SK-N-SH treated with all-trans-retinoic acid at 6 μM for 48 hours (cell line): Measurements from ENCODE around the gene DNAJC27.
"Not testable (repeated sequence)": the region's sequence is repeated elsewhere in the genome, so short reads cannot be mapped to it uniquely, and the experiment has no call there.

Source experiments
- ATAC-seq: fragments of 200-7000 bp; cut with Tn5 transposase; 3 replicates; pipeline ENCODE4 v1.9.1; 2020; ENCODE audit warnings: mild to moderate bottlenecking, moderate library complexity
- ARNTL ChIP-seq: fragments of 450-650 bp; formaldehyde crosslinking; IDR thresholded peaks from 2 replicates; pipeline ENCODE4 v1.5.0; 2020; ENCODE audit warnings: low read depth, mild to moderate bottlenecking, moderate library complexity, borderline replicate concordance
- BACH2 ChIP-seq: fragments of 250-450 bp; sonication (Bioruptor Pico); IDR thresholded peaks from 2 replicates; pipeline ENCODE4 v1.9.0; 2021; ENCODE audit warnings: mild to moderate bottlenecking, borderline replicate concordance
- CREB5 ChIP-seq: fragments of 250-450 bp; sonication (Bioruptor Pico); IDR thresholded peaks from 2 replicates; pipeline ENCODE4 v1.5.1; 2020; ENCODE audit warnings: low read depth, mild to moderate bottlenecking, moderate library complexity
- CSDC2 ChIP-seq: fragments of 250-450 bp; sonication (Bioruptor Pico); IDR thresholded peaks from 2 replicates; pipeline ENCODE4 v1.5.0; 2020; ENCODE audit warnings: mild to moderate bottlenecking, moderate library complexity
- CSRNP3 ChIP-seq: fragments of 250-450 bp; sonication (Bioruptor Pico); IDR thresholded peaks from 2 replicates; pipeline ENCODE4 v1.5.1; 2021; ENCODE audit warnings: mild to moderate bottlenecking, moderate library complexity
- PATZ1 ChIP-seq: fragments of 250-450 bp; sonication (Bioruptor Pico); IDR thresholded peaks from 2 replicates; pipeline ENCODE4 v1.8.0; 2020; ENCODE audit warnings: mild to moderate bottlenecking, moderate library complexity, borderline replicate concordance
- PPARA ChIP-seq: fragments of 250-450 bp; sonication (Bioruptor Pico); IDR thresholded peaks from 2 replicates; pipeline ENCODE4 v1.5.0; 2020; ENCODE audit warnings: mild to moderate bottlenecking, borderline replicate concordance
- RARB ChIP-seq: fragments of 250-450 bp; sonication (Bioruptor Pico); IDR thresholded peaks from 2 replicates; pipeline ENCODE4 v1.8.0; 2021; ENCODE audit warnings: mild to moderate bottlenecking, moderate library complexity
- TSHZ2 ChIP-seq: fragments of 250-450 bp; sonication (Bioruptor Pico); IDR thresholded peaks from 2 replicates; pipeline ENCODE4 v1.5.0; 2020; ENCODE audit warnings: mild to moderate bottlenecking, moderate library complexity
- ZC3H10 ChIP-seq: fragments of 250-450 bp; sonication (Bioruptor Pico); IDR thresholded peaks from 2 replicates; pipeline ENCODE4 v1.5.1; 2021; ENCODE audit warnings: mild to moderate bottlenecking, moderate library complexity
- ZFP3 ChIP-seq: fragments of 250-450 bp; sonication (Bioruptor Pico); IDR thresholded peaks from 2 replicates; pipeline ENCODE4 v1.5.0; 2020; ENCODE audit warnings: mild to moderate bottlenecking, moderate library complexity
- ZFP30 ChIP-seq: fragments of 450-650 bp; formaldehyde crosslinking; IDR thresholded peaks from 2 replicates; pipeline ENCODE4 v1.5.0; 2022; ENCODE audit warnings: mild to moderate bottlenecking, moderate library complexity
- ZNF565 ChIP-seq: fragments of 450-650 bp; formaldehyde crosslinking; conservative IDR thresholded peaks from 2 replicates; pipeline ENCODE4 v1.5.0; 2020; ENCODE audit warnings: low read depth, mild to moderate bottlenecking, moderate library complexity

The DNAJC27 gene

GRCh38 chr2:25000036-25000435, 28.3 kb upstream of the DNAJC27 start (continued):
- no peak for TF ChIP-seq CREB5 (CRISPR knock-in tag)
- TF ChIP-seq CSDC2: no peak
- no peak for TF ChIP-seq BACH2 (CRISPR knock-in tag)
- TF ChIP-seq TSHZ2 (CRISPR knock-in tag): no peak
- TF ChIP-seq ARNTL (CRISPR knock-in tag): no peak
- TF ChIP-seq, all 23 proteins: peak for 0

GRCh38 chr2:24999097-24999496, 27.3 kb upstream of the DNAJC27 start:
- not testable (repeated sequence) for ATAC-seq

GRCh38 chr2:24994146-24994724, 22.5 kb upstream of the DNAJC27 start:
- no peak for TF ChIP-seq CSDC2
- no peak for TF ChIP-seq CSRNP3 (CRISPR knock-in tag)
- TF ChIP-seq ZFP3: no peak
- no peak for TF ChIP-seq TSHZ2 (CRISPR knock-in tag)
- TF ChIP-seq ARNTL (CRISPR knock-in tag): no peak
- no peak for TF ChIP-seq ZC3H10 (CRISPR knock-in tag)
- no peak for TF ChIP-seq ZNF565
- no peak for TF ChIP-seq PATZ1 (CRISPR knock-in tag)
- TF ChIP-seq RARB (CRISPR knock-in tag): no peak
- no peak for TF ChIP-seq CREB5 (CRISPR knock-in tag)
- TF ChIP-seq ZFP30 (CRISPR knock-in tag): no peak
- TF ChIP-seq PPARA (CRISPR knock-in tag): no peak
- ATAC-seq: no peak; the same call in 1 of the 3 replicates

- peak; percentile 84 for TF ChIP-seq ZFP3
- TF ChIP-seq PPARA (CRISPR knock-in tag): no peak
- no peak for TF ChIP-seq BACH2 (CRISPR knock-in tag)
- TF ChIP-seq, all 23 proteins: peak for 1
- peak; percentile 80 for ATAC-seq
Observed at GRCh38 chr2:24993406-24994145, 21.8 kb upstream of the DNAJC27 start.
